Measurements from ENCODE around the gene MGAM2.

The MGAM2 gene

DNA sequence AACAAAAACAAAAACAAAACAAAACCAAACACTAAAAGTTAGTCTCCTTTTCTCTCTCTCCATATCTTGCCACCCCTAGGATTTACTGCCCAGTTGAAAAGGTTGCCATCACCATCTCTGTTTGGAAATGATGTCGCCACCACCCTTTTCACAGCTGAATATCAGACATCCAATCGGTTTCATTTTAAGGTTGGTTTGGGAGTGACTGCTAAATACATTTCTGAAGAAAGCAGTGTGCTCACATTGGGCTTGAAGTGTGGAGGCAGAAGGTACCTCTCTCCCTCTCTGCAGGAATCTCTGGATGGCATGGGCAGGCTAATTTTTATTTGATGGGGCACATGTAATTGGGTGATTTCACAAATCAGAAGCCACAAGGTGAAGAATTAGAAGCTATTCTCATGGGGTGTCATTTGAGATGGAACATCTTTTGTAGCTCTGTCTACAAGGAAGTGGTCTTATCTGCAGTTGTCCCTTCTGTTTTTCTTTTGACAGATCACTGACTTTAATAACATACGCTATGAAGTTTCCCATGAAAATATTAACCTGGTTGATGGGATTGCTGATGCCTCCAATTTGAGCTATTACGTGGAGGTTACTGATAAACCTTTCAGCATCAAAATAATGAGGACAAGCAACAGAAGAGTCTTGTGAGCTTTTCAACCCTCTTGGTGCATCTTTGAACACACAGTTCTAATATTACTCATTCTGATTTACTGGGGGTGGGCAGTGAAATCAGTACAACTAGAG, 20.1 kb downstream of the MGAM2 start:
- Histone ChIP-seq H3K9me3 (ENCODE audit: insufficient read depth, low read length) (no peaks in the 10 kb centered on the region), H3K36me3 (replicated peaks; ENCODE audit: low read depth, low read length) (no peaks in the 10 kb centered on the region)
- TF ChIP-seq EZH2phosphoT487 (IDR thresholded peaks at IDR 0.05; ENCODE audit: low read depth): no peak
- TF ChIP-seq, protein P1, sequence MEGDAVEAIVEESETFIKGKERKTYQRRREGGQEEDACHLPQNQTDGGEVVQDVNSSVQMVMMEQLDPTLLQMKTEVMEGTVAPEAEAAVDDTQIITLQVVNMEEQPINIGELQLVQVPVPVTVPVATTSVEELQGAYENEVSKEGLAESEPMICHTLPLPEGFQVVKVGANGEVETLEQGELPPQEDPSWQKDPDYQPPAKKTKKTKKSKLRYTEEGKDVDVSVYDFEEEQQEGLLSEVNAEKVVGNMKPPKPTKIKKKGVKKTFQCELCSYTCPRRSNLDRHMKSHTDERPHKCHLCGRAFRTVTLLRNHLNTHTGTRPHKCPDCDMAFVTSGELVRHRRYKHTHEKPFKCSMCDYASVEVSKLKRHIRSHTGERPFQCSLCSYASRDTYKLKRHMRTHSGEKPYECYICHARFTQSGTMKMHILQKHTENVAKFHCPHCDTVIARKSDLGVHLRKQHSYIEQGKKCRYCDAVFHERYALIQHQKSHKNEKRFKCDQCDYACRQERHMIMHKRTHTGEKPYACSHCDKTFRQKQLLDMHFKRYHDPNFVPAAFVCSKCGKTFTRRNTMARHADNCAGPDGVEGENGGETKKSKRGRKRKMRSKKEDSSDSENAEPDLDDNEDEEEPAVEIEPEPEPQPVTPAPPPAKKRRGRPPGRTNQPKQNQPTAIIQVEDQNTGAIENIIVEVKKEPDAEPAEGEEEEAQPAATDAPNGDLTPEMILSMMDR (IDR thresholded peaks at IDR 0.05; ENCODE audit: low read depth, low read length): no peak

DNA sequence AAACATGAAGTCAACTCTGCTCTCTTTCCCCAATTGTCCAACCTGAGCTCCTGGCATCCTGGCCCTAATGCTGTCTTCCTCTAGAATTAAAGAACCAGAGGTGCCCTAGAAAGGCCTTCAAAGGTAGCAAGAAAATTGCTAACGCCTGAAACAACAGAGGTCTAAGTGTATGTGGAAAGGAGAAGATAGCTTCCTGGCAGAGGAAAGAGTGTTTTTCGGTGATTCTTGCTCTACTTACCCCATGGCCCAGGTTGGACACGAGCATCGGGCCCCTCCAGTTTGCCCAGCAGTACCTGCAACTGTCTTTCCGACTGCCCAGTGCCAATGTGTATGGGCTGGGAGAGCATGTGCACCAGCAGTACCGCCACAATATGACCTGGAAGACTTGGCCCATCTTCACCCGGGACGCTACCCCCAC, 22.2 kb downstream of the MGAM2 start:
- Histone ChIP-seq H4K20me1 (ENCODE audit: insufficient read depth, low read length) (no peaks in the 10 kb centered on the region), H3K27ac (ENCODE audit: low read length) (no peak overlapping the region), H3K27me3 (ENCODE audit: low read depth, low read length) (no peaks in the 10 kb centered on the region), H3K4me1 (ENCODE audit: low read length) (no peaks in the 10 kb centered on the region), H3K79me2 (ENCODE audit: low read length) (no peaks in the 10 kb centered on the region), H2AFZ (ENCODE audit: low read depth, low read length) (no peak overlapping the region), H3K9me3 (ENCODE audit: insufficient read depth, low read length) (no peaks in the 10 kb centered on the region), H3K4me2 (ENCODE audit: low read length) (no peak overlapping the region), H3K4me3 (ENCODE audit: low read length) (no peak overlapping the region), H3K9ac (ENCODE audit: low read length) (no peak overlapping the region), H3K36me3 (replicated peaks; ENCODE audit: low read depth, low read length) (no peaks in the 10 kb centered on the region)
- TF ChIP-seq, protein P1 (IDR thresholded peaks at IDR 0.05; ENCODE audit: low read depth, low read length): no peak

More for the DNA sequence above, 20.1 kb downstream of the MGAM2 start:
- Histone ChIP-seq H3K27me3 (ENCODE audit: low read depth, low read length) (no peaks in the 10 kb centered on the region), H3K4me3 (ENCODE audit: low read length) (no peak overlapping the region), H3K79me2 (ENCODE audit: low read length) (no peaks in the 10 kb centered on the region), H3K4me1 (ENCODE audit: low read length) (no peaks in the 10 kb centered on the region), H4K20me1 (ENCODE audit: insufficient read depth, low read length) (no peaks in the 10 kb centered on the region), H3K27ac (ENCODE audit: low read length) (no peak overlapping the region), H3K4me2 (ENCODE audit: low read length) (no peak overlapping the region), H2AFZ (ENCODE audit: low read depth, low read length) (no peak overlapping the region), H3K9ac (ENCODE audit: low read length) (no peak overlapping the region)

DNA sequence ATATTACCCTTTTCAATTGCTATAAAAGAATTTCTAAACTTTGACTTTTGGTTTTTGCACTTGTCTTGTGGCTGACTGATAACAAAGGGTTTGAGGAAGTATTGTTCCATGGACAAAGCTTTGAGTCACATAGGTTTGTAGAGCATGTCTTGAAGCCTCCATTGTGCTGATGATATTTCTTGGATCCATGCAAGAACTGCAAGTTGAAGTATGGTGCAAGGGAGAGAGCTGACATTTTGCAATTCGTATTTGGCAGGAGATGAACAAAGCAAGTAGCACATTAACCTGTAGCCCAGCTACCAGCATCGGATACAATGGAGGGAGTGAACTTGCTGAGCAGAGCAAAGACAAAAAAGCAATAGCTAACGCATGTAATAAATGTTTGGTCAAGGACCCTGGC, 23.4 kb downstream of the MGAM2 start:
- Histone ChIP-seq H3K36me3 (replicated peaks; ENCODE audit: low read depth, low read length) (no peaks in the 10 kb centered on the region), H3K27ac (ENCODE audit: low read length) (no peak overlapping the region), H3K9ac (ENCODE audit: low read length) (no peak overlapping the region), H3K4me3 (ENCODE audit: low read length) (no peak overlapping the region), H3K27me3 (ENCODE audit: low read depth, low read length) (no peaks in the 10 kb centered on the region), H3K9me3 (ENCODE audit: insufficient read depth, low read length) (no peaks in the 10 kb centered on the region), H3K4me2 (ENCODE audit: low read length) (no peak overlapping the region), H3K4me1 (ENCODE audit: low read length) (no peaks in the 10 kb centered on the region), H3K79me2 (ENCODE audit: low read length) (no peaks in the 10 kb centered on the region), H4K20me1 (ENCODE audit: insufficient read depth, low read length) (no peaks in the 10 kb centered on the region), H2AFZ (ENCODE audit: low read depth, low read length) (no peak overlapping the region)
- no peak for TF ChIP-seq EZH2phosphoT487 (IDR thresholded peaks at IDR 0.05; ENCODE audit: low read depth)
- TF ChIP-seq, protein P1 (IDR thresholded peaks at IDR 0.05; ENCODE audit: low read depth, low read length): no peak

DNA sequence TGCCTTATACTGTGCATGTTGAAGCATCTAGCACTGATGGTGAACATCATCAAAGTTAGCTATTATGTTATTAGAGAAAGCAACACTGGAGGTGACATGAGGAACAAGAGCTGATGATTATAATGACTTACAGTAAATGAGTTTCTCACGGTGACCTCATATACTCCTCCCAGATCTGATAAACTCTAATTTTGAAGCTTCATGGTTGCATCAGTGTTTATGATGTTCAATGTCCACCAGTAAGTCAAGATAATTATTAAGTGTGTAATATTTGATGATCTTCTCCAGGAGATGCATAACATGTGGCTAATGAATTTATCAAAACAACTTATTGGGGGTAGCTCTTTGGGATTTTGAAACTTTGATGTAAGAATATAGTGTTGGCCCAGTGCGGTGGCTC, 27.5 kb downstream of the MGAM2 start:
- Histone ChIP-seq H3K4me2 (ENCODE audit: low read length) (no peak overlapping the region), H2AFZ (ENCODE audit: low read depth, low read length) (no peak overlapping the region), H3K27ac (ENCODE audit: low read length) (no peak overlapping the region), H3K9me3 (ENCODE audit: insufficient read depth, low read length) (no peaks in the 10 kb centered on the region), H3K9ac (ENCODE audit: low read length) (no peak overlapping the region), H3K4me1 (ENCODE audit: low read length) (no peaks in the 10 kb centered on the region), H3K79me2 (ENCODE audit: low read length) (no peaks in the 10 kb centered on the region), H3K27me3 (ENCODE audit: low read depth, low read length) (peaks cover 11% of the 10 kb centered on the region), H3K36me3 (replicated peaks; ENCODE audit: low read depth, low read length) (no peaks in the 10 kb centered on the region), H4K20me1 (ENCODE audit: insufficient read depth, low read length) (no peaks in the 10 kb centered on the region), H3K4me3 (ENCODE audit: low read length) (no peak overlapping the region)
- TF ChIP-seq, protein P1 (IDR thresholded peaks at IDR 0.05; ENCODE audit: low read depth, low read length): no peak
- no peak for TF ChIP-seq EZH2phosphoT487 (IDR thresholded peaks at IDR 0.05; ENCODE audit: low read depth)

Measured in OCI-LY3 (cell line).